Subcutaneous adipose tissue (tissue), 4 donors: ENCODE measurements around the gene SAP30L. TPM values are rescaled to one million over a fixed set of nuclear protein-coding genes. Genes with fewer than 3 reads are reported as not detected.

Experiments used
- total RNA-seq, 4 donors: library from RNA; depleted of rRNA; stranded (reverse); fragments of >200 nt; gene quantifications; one replicate each; pipeline ENCODE4 v1.1.0, GENCODE V29; 2016
- TF ChIP-seq, protein P1 (sequence below): fragments of 450-650 bp; IDR thresholded peaks from one replicate; pipeline ENCODE4 v1.5.1; 2016; ENCODE audit warnings: low read depth, mild to moderate bottlenecking, control low read depth, antibody characterized with exemption, moderate library complexity

Gene SAP30L
- total RNA-seq, 4 donors from 2014 or later = 22.2 to 43.6 (median 27.6) TPM

DNA sequence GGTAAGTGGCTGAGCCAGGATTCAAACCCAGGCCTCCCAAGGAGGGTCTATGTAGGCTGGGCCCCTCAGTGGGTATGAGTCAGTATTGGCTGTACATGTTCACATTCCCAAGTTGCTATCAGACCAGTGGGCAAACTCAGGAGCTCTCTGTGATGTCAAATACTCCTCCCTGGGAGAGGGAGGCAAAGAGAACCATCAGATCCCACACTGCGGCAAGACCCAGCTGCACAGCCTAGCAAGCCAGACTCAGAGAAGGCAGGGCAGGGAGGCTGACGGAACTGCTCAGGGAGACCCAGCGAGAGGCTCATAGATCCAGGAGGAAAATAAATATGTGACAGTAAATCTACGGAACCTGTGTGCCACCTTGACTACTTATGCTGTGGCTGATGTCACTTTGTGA is 42.6 kb upstream of the SAP30L start:
- TF ChIP-seq, protein P1, sequence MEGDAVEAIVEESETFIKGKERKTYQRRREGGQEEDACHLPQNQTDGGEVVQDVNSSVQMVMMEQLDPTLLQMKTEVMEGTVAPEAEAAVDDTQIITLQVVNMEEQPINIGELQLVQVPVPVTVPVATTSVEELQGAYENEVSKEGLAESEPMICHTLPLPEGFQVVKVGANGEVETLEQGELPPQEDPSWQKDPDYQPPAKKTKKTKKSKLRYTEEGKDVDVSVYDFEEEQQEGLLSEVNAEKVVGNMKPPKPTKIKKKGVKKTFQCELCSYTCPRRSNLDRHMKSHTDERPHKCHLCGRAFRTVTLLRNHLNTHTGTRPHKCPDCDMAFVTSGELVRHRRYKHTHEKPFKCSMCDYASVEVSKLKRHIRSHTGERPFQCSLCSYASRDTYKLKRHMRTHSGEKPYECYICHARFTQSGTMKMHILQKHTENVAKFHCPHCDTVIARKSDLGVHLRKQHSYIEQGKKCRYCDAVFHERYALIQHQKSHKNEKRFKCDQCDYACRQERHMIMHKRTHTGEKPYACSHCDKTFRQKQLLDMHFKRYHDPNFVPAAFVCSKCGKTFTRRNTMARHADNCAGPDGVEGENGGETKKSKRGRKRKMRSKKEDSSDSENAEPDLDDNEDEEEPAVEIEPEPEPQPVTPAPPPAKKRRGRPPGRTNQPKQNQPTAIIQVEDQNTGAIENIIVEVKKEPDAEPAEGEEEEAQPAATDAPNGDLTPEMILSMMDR = no peak

DNA sequence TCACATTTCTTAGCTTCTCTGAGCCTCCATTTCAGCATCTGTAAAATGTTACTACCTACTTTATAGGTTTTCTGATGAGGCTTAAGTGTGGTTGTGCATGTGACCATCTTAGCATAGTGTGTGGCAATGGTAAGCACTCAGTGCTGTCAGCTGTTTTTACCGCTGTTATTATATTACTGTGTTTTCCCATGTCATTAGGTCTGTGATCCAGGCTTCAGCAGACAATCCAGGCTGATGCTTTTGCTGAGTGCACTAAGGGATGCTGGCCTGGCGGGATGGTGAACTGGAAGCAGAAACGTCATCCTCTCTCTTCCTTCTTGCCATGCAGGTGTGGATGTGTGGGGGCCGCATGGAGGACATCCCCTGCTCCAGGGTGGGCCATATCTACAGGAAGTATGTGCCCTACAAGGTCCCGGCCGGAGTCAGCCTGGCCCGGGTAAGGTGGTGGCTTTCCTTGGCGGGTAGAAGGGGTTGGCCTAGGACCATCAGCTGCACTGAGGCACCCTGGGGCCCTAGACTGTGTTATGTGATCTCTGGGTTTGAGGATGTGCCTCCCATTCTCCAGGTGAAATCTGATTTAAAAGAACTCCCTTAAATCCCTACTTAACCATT is 41.9 kb upstream of the SAP30L start:
- TF ChIP-seq, protein P1 = no peak

DNA sequence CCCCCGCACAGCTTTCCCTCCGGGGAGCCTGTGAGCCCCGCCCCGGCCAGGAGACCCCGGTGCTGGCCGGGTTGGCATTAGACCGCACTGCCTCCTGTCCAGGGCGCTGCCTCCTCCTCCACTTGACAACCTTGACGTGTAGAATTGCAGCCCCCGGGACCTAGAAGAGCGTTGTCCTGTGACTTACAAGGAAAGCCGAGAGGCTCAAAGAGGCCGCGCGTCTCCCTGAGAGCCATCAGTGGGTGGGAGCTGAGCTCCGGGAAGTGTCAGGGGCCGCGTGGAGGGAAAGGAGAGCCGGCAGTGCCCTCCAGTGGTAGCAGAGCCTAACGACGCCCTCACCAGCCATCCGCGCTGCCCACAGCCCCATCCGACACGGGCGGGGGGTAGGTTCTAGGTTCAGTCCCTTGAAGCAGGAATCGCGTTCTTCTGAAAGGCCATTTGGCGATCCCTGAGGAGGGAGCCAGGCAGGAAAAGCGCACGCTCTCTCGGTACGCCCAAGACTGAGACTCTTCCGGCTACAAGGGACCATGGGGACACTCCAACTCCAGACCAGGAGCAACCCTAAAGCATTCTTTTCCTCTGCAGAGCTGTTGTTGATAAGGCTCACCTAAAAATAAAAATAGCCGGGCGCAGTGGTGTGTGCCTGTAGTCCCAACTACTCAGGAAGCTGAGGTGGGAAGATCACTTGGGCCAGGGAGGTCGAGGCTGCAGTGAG is 40.6 kb upstream of the SAP30L start:
- TF ChIP-seq, protein P1 = no peak

DNA sequence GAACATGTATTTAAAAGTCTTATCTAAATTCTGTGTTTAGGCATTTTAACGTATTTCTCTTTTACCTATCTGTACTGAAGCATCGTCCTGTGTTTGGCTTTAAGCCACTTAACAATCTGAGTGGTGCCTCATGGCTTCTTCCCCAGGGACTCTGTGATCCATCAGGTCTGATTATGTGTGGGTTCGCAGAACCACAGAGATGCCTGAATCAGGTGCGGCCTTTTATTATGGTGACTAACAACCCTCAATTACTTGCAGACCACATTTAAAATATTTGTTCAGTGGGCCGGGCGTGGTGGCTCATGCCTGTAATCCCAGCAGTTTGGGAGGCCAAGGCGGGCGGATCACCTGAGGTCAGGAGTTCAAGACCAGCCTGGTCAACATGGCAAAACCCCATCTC is 39.6 kb upstream of the SAP30L start:
- TF ChIP-seq, protein P1 = no peak

DNA sequence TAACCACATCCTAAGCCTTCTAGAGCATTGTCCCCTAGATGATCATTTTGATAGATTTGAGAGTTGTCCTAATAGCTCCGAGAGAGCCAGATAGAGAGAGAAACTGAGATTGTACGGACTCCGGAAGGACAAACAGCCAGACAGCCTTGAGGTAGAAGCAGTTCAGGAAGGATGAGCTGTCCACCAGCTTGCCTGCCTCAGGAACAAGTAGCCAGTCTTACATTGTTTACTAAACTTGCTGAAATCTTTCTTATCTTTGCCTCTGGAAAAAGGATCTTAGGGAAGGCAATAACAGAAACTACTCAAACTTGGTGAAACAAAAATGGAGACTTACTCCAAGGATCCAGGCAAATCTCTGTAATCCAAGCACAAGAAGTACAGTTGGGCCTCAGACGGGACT is 39.0 kb upstream of the SAP30L start:
- TF ChIP-seq, protein P1 = no peak

DNA sequence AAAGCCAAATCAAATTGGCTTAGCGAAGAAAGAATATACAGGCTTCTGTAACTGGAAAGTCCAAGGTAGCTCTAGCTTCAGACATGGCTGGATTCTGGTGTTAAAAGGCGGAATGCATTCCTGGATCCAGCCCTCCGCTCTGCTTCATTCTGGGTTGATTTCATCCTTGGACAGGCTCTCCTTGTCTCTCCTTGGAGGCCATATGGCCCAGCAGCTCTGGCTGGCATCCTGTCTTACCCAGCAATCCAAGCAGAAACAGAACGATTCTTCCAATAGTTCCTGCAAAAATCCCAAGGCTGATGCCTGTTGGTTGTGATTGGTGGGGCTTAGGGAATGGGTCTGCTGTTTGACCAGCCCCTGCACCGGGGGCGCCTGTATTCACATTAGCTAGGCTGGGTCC is 37.0 kb upstream of the SAP30L start:
- TF ChIP-seq, protein P1 = no peak

DNA sequence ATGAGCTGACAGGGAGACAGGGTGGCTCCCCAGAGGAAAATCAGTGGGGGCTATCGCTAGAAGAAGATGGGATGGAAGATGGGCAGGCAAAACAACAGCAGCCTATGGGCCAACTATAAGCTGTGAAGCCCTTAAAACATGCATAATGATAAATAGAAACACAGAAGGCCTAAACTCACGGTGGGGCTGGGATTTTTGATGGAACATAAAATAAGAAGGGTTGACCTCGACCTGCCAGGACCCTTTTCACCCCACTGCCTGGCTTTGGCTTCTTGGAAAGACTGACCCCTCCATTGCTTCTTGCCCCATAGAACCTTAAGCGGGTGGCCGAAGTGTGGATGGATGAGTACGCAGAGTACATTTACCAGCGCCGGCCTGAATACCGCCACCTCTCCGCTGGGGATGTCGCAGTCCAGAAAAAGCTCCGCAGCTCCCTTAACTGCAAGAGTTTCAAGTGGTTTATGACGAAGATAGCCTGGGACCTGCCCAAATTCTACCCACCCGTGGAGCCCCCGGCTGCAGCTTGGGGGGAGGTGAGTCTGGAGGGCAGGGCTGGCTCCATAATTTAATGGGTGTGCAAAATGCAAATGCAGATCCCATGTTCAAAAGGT is 36.5 kb upstream of the SAP30L start:
- TF ChIP-seq, protein P1 = no peak
